ENCODE data around the gene MAP6D1.

MAP6D1 gene

DNA sequence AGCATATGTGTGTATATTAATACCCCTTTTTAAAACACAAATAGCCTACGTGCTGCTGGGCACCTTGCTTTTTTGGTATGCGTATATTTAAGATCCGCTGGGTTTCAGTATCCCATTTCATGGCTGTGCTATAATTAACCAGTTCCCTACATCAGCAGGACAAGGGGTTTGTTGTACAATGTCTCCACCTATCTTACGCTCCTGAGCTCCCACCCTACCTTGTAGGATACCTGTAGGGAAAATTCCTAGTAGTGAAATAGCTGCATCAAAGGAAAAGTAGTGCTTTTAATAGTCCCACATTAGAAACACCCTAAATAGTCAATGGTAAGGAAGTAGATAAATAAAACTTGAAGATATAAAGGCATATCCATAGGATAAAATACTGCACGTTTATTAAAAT is 1.4 kb downstream of the MAP6D1 start:
- DNase-seq (ENCODE audit: low read depth), result no peak

- DNase-seq (ENCODE audit: low read depth), result no peak
Measured at GRCh38 chr3:183822631-183823030, 2.7 kb downstream of the MAP6D1 start.

DNA sequence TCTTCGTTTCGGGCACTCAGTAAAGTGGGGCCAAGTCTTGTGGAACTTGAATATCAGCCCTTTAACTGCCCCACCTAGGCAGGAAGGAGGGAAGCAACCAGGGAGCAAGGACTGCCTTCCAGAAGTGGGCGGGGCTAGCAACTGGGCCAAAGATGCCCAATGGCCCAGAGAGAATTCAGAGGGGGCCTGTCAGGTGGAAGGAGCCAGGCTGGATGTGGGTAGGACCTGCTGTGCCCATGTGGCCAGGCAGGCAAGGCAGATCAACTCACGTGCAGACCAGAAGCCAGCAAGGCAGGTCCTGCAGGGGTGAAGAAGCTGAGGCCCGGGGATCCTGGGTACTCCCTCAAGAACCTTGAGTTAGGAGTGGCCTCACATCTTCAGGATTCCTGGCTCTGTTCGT is 5.5 kb downstream of the MAP6D1 start:
- DNase-seq (ENCODE audit: low read depth), result no peak

DNA sequence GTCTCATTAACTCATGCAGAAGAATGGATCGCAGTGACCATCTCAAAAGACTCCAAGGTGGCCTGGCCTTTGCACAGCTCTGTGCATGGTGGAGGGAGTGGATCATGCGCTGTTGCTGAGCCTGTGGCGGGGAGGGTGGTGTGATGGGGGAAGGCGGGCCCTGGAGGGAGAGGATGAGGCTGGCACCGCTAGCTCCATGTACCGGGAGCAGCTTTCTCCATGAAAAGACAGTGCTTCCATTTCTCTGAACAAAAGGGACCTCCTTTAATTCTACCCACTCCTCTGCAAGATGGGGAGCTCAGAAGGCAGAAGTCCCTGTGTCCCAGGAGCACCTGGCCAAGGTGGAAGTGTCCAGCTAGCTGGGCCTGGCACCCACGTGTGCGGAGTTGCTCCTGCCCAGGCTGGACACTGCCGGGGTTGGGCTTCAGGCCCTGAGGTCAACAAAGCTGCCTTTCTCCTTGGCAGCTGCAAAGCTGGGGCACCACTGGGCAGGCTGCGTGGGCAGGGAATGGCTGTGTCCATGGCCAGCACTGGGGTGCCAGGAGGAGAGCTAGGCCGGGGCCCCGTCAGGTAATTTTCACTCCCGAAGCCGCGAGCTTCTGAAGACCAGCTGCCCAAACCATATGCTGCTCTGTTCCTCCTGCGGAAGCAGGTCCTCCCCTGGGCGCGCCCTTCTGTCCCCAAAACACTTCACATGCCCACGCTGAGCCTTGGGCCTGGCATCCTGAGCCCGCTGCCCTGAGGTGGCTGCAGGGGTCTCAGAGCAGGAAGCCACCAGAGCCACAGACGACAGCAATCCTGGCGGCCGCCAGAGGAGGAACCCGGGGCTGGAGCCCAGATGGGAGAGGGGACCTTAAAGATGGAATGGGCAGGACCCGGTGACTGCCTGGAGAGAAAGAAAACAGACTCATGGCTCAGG is 6.4 kb downstream of the MAP6D1 start:
- no peak for DNase-seq (ENCODE audit: low read depth)

DNA sequence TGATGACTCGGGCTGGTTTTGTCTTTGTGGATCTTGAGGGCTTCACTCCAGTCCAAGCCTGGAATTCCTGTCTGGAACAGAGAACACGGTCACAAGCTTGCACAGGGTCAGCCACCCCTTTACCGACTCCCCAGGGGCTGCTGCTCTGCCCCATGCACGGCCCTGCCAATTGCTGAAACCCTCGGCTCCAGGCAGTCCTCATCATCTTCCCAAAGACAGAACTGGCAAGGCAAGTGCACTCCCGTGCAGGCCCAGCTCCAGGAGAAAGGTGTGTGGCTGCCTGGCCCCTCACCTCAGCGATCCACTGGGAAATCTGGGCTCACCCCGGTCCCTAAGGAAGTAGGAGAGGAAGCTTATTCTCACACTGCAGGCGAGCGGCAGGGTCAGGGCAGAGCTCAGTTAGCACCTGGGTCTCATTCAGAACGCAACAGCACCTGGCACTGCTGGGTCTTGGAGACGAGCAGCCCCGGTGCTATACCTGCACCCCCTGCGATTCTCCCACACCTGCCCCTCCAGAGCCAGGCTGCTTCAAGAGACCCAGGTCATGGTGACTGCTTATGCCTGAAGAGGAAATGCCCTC is 7.2 kb downstream of the MAP6D1 start:
- DNase-seq (ENCODE audit: low read depth), result no peak

DNA sequence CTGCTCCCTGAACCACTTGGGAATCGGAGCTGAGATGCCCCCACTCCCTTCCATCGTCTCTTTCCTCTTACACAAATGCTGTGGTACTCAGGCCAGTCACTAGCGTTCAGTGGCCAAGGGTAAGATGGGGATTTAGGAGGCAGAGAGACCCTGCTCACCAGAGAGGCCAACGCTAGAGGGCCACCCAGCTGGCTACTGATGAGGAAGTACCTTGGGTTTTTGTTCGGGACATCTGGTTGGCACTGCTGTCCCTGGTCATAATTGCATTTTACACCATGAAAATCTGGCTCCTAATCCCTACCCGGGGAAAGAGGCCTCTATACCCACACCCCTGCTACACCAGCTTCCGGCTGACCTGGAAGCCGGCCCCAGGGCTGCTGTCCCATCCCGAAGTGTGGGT is 7.7 kb downstream of the MAP6D1 start:
- no peak for DNase-seq (ENCODE audit: low read depth)

GRCh38 chr3:183816681-183817510 is 8.5 kb downstream of the MAP6D1 start:
- DNase-seq (ENCODE audit: low read depth), result no peak

GRCh38 chr3:183815951-183816475 is 9.4 kb downstream of the MAP6D1 start:
- no peak for DNase-seq (ENCODE audit: low read depth)

DNA sequence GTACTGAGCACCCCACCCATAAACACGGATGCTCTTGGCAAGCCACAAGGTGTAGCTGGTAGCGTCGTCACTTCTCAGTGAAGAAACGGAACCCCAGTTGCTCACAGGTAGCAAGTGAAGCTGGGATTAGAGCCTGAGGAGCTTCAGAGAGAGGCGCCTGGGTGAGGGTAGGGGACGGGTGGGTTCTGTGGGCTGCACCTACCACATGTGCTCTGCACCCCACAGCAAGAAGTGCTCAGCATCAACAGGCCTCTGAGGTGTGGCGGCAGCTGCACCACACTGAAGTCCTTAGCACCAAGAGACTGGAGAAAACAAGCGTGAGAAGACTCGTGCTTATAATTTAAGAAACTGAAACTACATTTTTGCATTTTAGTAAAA is 9.8 kb downstream of the MAP6D1 start:
- DNase-seq (ENCODE audit: low read depth), result no peak

DNA sequence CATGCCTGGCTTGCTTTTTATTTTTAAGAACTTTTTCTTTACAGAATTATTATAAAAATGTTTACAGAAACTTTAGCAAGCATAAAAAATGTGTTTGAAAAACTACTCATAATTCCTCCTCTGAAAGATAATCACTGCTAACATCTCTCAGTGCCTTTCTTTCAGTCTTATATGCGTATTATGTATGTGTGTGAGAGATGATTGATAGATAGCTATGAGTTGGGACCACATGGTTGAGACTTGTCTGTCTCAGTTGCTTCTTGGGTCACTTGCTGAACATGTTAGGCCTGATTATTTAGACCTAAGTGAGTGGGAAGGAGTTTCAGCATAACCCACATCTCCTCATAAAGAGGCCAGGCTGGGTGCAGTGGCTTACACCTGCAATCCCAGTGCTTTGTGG is 11.1 kb downstream of the MAP6D1 start:
- no peak for DNase-seq (ENCODE audit: low read depth)

GRCh38 chr3:183812761-183813445 is 12.5 kb downstream of the MAP6D1 start:
- DNase-seq (ENCODE audit: low read depth), result no peak

DNA sequence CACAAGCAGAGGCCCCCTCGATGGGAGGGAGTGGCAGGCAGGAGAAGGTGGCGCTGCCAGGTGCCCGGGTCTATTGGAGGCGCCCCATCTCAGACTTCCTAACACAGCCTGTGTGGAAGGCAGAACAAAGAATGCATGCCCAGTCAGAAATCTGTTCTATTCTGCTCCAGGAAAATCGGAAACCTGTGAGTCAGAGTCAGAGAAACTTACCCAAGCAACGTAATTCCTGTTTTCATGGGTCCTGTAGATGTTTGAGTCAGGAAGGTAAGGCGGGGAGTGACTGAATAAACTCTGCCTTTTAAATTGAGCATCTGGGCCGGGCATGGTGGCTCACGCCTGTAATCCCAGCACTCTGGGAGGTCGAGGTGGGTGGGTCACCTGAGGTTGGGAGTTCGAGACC is 13.7 kb downstream of the MAP6D1 start:
- DNase-seq (ENCODE audit: low read depth), result no peak

GRCh38 chr3:183810643-183811594 is 14.5 kb downstream of the MAP6D1 start:
- DNase-seq (ENCODE audit: low read depth), result no peak

- DNase-seq (ENCODE audit: low read depth), result no peak
Measured at GRCh38 chr3:183809270-183809669, 16.1 kb downstream of the MAP6D1 start.

- no peak for DNase-seq (ENCODE audit: low read depth)
Measured at GRCh38 chr3:183808355-183808754, 17.0 kb downstream of the MAP6D1 start.

DNA sequence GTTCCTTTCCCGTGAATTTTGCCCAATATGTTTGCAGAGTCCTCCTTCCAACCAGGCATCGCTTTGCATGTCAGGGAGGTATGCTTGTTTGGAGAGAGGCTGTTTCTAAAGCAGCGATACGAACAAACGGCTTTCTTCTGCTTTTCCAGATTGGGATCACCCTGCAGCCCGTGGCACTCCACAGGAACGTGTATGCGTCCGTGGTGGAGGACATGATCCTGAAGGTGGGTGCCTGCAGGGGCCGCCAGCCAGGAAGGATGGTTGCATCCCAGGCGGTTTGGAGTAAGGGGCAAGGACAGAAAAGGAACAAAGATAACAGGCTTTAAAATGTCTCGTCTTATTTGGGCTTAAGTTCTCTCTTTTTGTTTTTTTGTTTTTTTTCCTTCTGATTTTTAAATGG is 17.5 kb downstream of the MAP6D1 start:
- DNase-seq (ENCODE audit: low read depth), result no peak

GRCh38 chr3:183807209-183807728 is 18.1 kb downstream of the MAP6D1 start:
- DNase-seq (ENCODE audit: low read depth), result no peak

DNA sequence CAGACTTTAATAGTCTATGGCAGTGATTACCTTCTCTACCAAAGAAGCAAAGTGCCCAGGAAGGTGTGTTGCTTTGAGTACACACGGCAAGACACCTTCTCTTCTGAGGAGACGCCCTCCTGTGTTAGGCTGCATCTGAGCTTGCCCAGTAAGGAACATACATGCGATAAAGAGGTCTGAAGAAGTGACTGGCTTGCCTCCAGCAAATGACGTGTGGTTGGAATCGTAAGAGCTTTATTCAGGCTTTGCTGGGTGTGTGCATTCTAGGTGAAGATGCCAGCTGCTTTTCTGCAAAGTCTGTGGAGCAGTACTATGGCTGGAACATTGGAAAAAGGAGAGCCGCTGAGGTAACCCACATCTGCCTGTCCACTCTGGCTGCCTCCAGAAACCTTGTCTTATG is 22.4 kb downstream of the MAP6D1 start:
- DNase-seq (ENCODE audit: low read depth), result no peak

DNA sequence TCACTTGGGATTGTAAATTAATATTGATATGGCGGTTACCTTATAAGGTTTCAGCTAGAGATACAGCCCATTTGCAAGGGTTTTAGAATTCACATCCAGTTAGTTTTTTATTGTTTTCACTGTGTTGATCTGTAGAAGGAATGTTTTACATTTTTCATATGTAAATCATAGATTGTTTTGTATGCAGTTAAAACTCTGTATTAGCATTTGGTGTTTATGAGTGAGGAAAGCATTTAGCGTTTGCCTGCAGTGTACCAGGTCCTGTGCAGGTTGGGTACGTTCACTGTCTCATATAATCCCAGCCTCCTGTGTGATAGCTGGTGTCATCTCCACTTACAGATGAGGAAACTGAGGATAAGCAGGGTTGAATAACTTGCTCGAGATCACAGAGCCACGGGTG is 23.8 kb downstream of the MAP6D1 start:
- DNase-seq (ENCODE audit: low read depth), result no peak

DNA sequence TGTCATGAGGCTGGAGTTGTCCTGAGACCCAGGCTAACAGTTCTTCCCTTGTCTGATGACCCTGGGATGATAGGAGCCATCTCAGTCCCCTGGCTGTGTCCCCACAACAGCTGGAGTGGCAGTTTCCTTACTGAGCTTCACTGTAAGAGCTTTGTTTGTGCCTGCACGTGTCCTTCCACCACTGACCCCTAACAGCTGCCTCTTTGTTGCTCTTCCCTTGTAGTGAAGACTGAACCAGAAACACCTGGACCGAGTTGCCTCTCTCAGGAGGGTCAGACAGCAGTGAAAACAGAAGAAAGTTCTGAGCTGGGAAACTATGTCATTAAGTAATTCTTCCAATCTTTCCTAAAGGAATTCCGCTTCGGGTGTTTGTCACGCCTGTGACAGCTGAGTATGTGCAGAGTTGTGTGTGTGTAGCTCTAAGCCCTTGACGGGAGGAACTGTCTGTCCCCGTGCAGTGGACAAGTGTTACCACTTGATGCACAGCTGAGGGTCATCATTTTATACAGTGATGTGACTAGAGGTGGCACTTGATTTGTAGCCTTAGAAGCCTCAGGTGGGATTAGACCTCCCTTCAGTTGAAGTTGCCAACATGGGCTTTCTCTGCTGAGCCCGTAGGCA is 25.0 kb downstream of the MAP6D1 start:
- DNase-seq (ENCODE audit: low read depth), result no peak

Data from T follicular helper cell (primary cell).